Colonic mucosa (tissue), 4 donors: Measurements from ENCODE around the gene THAP8. TPM values are rescaled to one million over a fixed set of nuclear protein-coding genes. Genes with fewer than 3 reads are reported as not detected.

Experiments used
- DNase-seq: peaks from one replicate; pipeline ENCODE4 v3.0.0-alpha.2; 2020
- H3K27ac ChIP-seq: fragments of 200-600 bp; one replicate; pipeline ENCODE4 v1.8.0; 2021
- H3K27me3 ChIP-seq: fragments of 200-600 bp; one replicate; pipeline ENCODE4 v1.8.0; 2021
- H3K36me3 ChIP-seq: fragments of 200-600 bp; one replicate; pipeline ENCODE4 v1.8.0; 2021
- H3K4me1 ChIP-seq: fragments of 200-600 bp; one replicate; pipeline ENCODE4 v1.8.0; 2021; ENCODE audit warnings: mild to moderate bottlenecking
- H3K4me3 ChIP-seq: fragments of 200-600 bp; one replicate; pipeline ENCODE4 v1.8.0; 2021
- H3K9ac ChIP-seq, 2 donors: one replicate each; pipeline ENCODE4 v1.7.0; 2013; ENCODE audit warnings: control low read depth in 2 of 2, low read depth in 2 of 2, low read length in 2 of 2
- H3K9me3 ChIP-seq: fragments of 200-600 bp; one replicate; pipeline ENCODE4 v1.8.0; 2021
- intact Hi-C: fragments of 100-400 bp; cut with DNase I; formaldehyde crosslinking; loops from one replicate; pipeline ENCODE4 v1.14.1; 2022
- total RNA-seq, 2 donors: library from RNA; stranded (reverse); fragmentation: NEBNext Ultra II Directional in 1 of 2; extraction: Animal tissue kit (Norgen Biotek cat#: 25700) in 1 of 2; gene quantifications; one replicate each; pipeline ENCODE4 v1.2.1, GENCODE V29; 2021
- TF ChIP-seq, protein P1 (sequence below): fragments of 200-600 bp; IDR thresholded peaks from one replicate; pipeline ENCODE4 v1.8.0; 2022; ENCODE audit warnings: antibody characterized with exemption, mild to moderate bottlenecking
- donor health status: healthy.
- donor health status: DM: no; HTN: no; CAD: no.
- donor health status: DM: no; HTN: no; CAD: no.

Gene THAP8
- total RNA-seq, 2 donors from 2014 or later: 3.3 to 4.6 TPM

DNA sequence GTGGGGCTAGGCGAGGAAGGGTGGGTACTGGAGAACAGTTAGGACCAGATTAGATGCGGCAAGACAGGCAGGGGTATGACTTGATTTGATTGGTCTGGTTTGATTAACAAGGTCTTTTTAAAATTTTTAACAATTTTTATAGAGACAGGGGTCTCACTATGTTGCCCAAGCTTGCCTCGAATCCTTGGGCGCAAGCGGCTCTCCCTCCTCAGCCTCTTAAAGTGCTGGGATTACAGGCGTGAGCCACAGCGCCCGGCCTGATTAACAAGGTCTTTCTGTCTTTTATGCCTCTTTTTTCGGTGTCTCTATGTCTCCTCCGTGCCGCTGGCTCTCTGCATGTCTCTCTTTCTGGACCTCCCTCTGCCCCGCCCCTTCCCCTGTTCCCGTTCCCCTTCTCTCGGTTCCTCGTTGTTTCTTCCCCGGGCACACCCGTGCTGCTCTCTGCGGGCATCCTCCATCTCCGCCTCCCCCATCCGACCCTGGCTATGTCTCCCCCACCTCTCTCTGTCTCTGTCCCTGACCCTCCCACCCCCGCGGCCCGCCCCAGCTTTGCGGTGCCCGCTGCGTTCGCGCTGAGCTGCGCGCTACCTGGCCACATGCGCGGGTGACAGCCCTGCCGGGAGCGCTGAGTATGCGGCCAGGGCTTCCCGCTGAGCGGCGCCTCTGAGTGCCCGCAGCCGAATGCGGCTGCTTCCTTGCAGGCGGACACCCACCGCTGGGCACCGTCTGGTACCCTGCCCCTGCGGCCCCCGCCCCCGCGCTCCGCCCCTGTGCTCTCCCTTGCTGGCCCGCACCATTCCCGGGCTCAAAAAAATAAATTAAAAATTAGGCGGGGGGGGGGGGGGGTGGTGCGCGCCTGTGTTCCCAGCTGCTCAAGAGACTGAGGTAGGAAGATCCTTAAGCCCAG, 67.2 kb downstream of the THAP8 start:
- intact Hi-C loops: no loop called here

DNA sequence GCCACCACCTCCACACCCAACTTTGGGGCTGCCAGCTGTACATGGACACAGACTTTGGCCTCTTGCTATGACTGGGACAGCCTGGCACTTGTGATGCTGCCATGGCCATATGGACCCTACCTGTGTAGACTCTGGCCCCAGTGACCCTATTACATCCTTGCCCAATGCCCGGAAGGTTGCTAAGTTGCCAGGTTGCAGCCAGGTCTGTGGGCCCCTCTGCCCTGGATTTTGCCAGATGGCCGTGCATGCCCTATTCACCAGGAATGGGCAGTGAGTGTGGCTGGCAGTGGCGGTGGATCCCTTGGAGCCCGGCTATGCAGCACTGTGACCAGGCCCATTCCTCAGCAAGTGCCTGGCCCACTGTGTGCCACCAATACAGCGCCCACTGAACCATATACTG, 68.0 kb downstream of the THAP8 start:
- Histone ChIP-seq H3K27ac (no peak overlapping the region), H3K9ac (no peak overlapping the region), H3K27me3 (peaks cover 10% of the 10 kb centered on the region), H3K9me3 (no peaks in the 10 kb centered on the region), H3K4me1 (no peaks in the 10 kb centered on the region), H3K36me3 (no peaks in the 10 kb centered on the region), H3K4me3 (no peak overlapping the region)
- no peak for DNase-seq
- TF ChIP-seq, protein P1, sequence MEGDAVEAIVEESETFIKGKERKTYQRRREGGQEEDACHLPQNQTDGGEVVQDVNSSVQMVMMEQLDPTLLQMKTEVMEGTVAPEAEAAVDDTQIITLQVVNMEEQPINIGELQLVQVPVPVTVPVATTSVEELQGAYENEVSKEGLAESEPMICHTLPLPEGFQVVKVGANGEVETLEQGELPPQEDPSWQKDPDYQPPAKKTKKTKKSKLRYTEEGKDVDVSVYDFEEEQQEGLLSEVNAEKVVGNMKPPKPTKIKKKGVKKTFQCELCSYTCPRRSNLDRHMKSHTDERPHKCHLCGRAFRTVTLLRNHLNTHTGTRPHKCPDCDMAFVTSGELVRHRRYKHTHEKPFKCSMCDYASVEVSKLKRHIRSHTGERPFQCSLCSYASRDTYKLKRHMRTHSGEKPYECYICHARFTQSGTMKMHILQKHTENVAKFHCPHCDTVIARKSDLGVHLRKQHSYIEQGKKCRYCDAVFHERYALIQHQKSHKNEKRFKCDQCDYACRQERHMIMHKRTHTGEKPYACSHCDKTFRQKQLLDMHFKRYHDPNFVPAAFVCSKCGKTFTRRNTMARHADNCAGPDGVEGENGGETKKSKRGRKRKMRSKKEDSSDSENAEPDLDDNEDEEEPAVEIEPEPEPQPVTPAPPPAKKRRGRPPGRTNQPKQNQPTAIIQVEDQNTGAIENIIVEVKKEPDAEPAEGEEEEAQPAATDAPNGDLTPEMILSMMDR: no peak
- intact Hi-C loops: no loop called here

More for the DNA sequence above, 67.2 kb downstream of the THAP8 start:
- Histone ChIP-seq H3K9ac (no peak overlapping the region), H3K27me3 (peaks cover 10% of the 10 kb centered on the region), H3K9me3 (no peaks in the 10 kb centered on the region), H3K36me3 (no peaks in the 10 kb centered on the region), H3K4me3 (peak overlapping the region; percentile 17), H3K27ac (no peak overlapping the region), H3K4me1 (no peaks in the 10 kb centered on the region)
- TF ChIP-seq, protein P1: no peak
- peak; percentile 40 for DNase-seq

Other genes with a start within 250 kb of the THAP8 start
- not detected for gene PRODH2, start 241.4 kb downstream of the THAP8 start, total RNA-seq
- gene NPHS1, start 201.8 kb downstream of the THAP8 start, total RNA-seq: not detected
- gene KIRREL2, start 197.4 kb downstream of the THAP8 start, total RNA-seq: under 1 TPM in 1 of 2 donors, not detected in 1; 0.13 TPM
- 1 to 10 TPM; 2.6 to 3.7 TPM for gene APLP1, start 185.7 kb downstream of the THAP8 start, total RNA-seq
- gene NFKBID, start 153.7 kb downstream of the THAP8 start, total RNA-seq: 10 to 100 TPM in 1 of 2 donors, 1 to 10 TPM in 1; 8.6 to 11.2 TPM
- gene HCST, start 151.8 kb downstream of the THAP8 start, total RNA-seq: 1 to 10 TPM; 2.4 to 4.8 TPM
- 10 to 100 TPM; 10.4 to 32.8 TPM for gene TYROBP, start 146.0 kb downstream of the THAP8 start, total RNA-seq
- gene LRFN3, start 117.9 kb downstream of the THAP8 start, total RNA-seq: 10 to 100 TPM; 10.0 to 17.4 TPM
- 10 to 100 TPM; 25.2 to 31.6 TPM for gene SDHAF1, start 59.1 kb downstream of the THAP8 start, total RNA-seq
- 10 to 100 TPM in 1 of 2 donors, 1 to 10 TPM in 1; 9.3 to 10.1 TPM for gene SYNE4, start 45.5 kb downstream of the THAP8 start, total RNA-seq
- 10 to 100 TPM; 17.0 to 26.2 TPM for gene ALKBH6, start 40.1 kb downstream of the THAP8 start, total RNA-seq
- gene CLIP3, start 21.4 kb downstream of the THAP8 start, total RNA-seq: 10 to 100 TPM in 1 of 2 donors, 1 to 10 TPM in 1; 3.4 to 11.7 TPM
- gene WDR62, start 612 bp upstream of the THAP8 start, total RNA-seq: 10 to 100 TPM in 1 of 2 donors, 1 to 10 TPM in 1; 2.1 to 13.1 TPM
- not detected for gene OVOL3, start 56.9 kb upstream of the THAP8 start, total RNA-seq
- gene POLR2I, start 60.6 kb upstream of the THAP8 start, total RNA-seq: 10 to 100 TPM; 41.6 to 94.0 TPM
- gene TBCB, start 61.2 kb upstream of the THAP8 start, total RNA-seq: 100 to 1,000 TPM in 1 of 2 donors, 10 to 100 TPM in 1; 82.3 to 115 TPM
- gene CAPNS1, start 85.8 kb upstream of the THAP8 start, total RNA-seq: 100 to 1,000 TPM; 677 to 794 TPM
- 10 to 100 TPM in 1 of 2 donors, 1 to 10 TPM in 1; 8.2 to 17.1 TPM for gene COX7A1, start 98.2 kb upstream of the THAP8 start, total RNA-seq
- gene ZNF565, start 160.4 kb upstream of the THAP8 start, total RNA-seq: 1 to 10 TPM; 2.2 to 3.2 TPM
- 10 to 100 TPM; 44.0 to 45.2 TPM for gene ZNF146, start 160.8 kb upstream of the THAP8 start, total RNA-seq